ENCODE results near the gene MAP3K21. TPM values are rescaled to one million over a fixed set of nuclear protein-coding genes. Genes with fewer than 3 reads are reported as not detected.

The MAP3K21 gene
- total and polyA plus RNA-seq, 2 of the 4 experiments (the other 2 are of a cell fraction): 0.15 to 0.18 TPM

DNA sequence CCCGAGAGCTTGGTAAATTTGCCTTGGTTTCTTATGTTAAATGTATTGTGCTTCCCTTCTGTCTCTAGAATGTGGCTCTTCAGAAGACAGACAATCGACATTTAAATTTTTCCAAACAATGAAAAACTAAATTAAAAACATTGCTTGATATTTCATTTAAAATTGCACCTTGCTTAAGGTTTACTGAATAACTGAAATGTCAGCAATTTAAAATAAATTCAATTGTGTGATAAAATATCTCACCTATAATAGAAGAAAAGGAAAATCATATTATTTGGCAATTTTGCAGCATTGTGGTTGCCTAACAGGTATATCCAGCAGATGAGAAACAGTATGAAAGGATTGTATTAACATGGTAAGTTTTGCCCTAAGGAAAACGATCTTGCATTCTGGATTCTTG, 56.5 kb downstream of the MAP3K21 start:
- CTCF ChIA-PET: interaction anchor here (0.8 kb wide), 1 partner anchor 10 kb away, joined by 4 read pairs; no protein-coding TSS in a partner anchor

More for the DNA sequence above, 56.5 kb downstream of the MAP3K21 start:
- Histone ChIP-seq H3K56ac (ENCODE audit: extremely low read depth, insufficient read depth, low read length) (no peak overlapping the region), H4K20me1 (ENCODE audit: insufficient read depth, low read length) (no peaks in the 10 kb centered on the region), H3K4me2 (ENCODE audit: low read depth, low read length) (no peak overlapping the region), H3K36me3 (ENCODE audit: control insufficient read depth, insufficient read depth, low read length) (no peaks in the 10 kb centered on the region), H4K91ac (ENCODE audit: insufficient read depth, low read depth, low read length) (no peak overlapping the region), H3K79me1 (ENCODE audit: low read depth in 1 of 2, low read length in 2 of 2) (no peaks in the 10 kb centered on the region), H4K8ac (ENCODE audit: low read depth in 2 of 2, low read length in 2 of 2) (no peak overlapping the region), H3K9me3 (ENCODE audit: control insufficient read depth, insufficient read depth, low read length) (no peaks in the 10 kb centered on the region), H2AK9ac (replicated peaks; ENCODE audit: low read depth, low read length, poor library complexity) (no peak overlapping the region), H4K5ac (ENCODE audit: low read depth, low read length) (no peak overlapping the region), H3K18ac (ENCODE audit: low read depth, low read length) (no peak overlapping the region), H3K4me3 (ENCODE audit: insufficient read depth, low read depth, low read length) (no peak overlapping the region), H3K9me1 (ENCODE audit: insufficient read depth, low read length) (no peaks in the 10 kb centered on the region), H2BK20ac (ENCODE audit: low read depth, low read length) (no peak overlapping the region), H3K27me3 (ENCODE audit: control insufficient read depth, insufficient read depth, low read length) (no peaks in the 10 kb centered on the region), H3K9ac (ENCODE audit: low read depth, low read length) (no peak overlapping the region), H2AK5ac (ENCODE audit: low read depth, low read length) (no peak overlapping the region), H3K23ac (ENCODE audit: low read depth, low read length) (no peak overlapping the region), H3K4me1 (ENCODE audit: control insufficient read depth, insufficient read depth, low read length) (no peaks in the 10 kb centered on the region), H2BK120ac (ENCODE audit: low read depth, low read length) (no peak overlapping the region), H3K27ac (ENCODE audit: insufficient read depth, low read length) (no peak overlapping the region), H3K14ac (replicated peaks; ENCODE audit: low read depth, low read length) (no peak overlapping the region), H2BK5ac (ENCODE audit: low read depth, low read length, poor library complexity, severe bottlenecking) (no peak overlapping the region), H3K4ac (ENCODE audit: low read depth, low read length) (no peak overlapping the region), H2BK15ac (ENCODE audit: low read depth, low read length) (no peak overlapping the region), H2AFZ (replicated peaks; ENCODE audit: low read length, poor library complexity) (no peak overlapping the region)
- dilution Hi-C loops (cut with HindIII; ENCODE audit: low sequenced_read_pairs, unreplicated experiment) (no loop called here), intact Hi-C loops (cut with micrococcal nuclease) (no loop called here), in situ Hi-C loops (cut with MboI; ENCODE audit: low sequenced_read_pairs) (no loop called here)
- no TSS peak for BruUV-seq (replicated peaks)
- no peak for DNase-seq
- WGBS, 2 experiments (ENCODE audit: extremely low coverage in 2 of 2, insufficient read length in 1 of 2): no CpG with 5 or more reads among the region's 3 CpGs
- ATAC-seq (ENCODE audit: low read depth): no peak
- TF ChIP-seq MAFK (IDR thresholded peaks at IDR 0.05; ENCODE audit: low read depth, low read length) (peak; percentile 44; the same call in 1 of the 2 replicates), RCOR1 (IDR thresholded peaks at IDR 0.05; ENCODE audit: insufficient replicate concordance, low read length) (no peak), BHLHE40 (IDR thresholded peaks at IDR 0.05; ENCODE audit: low read depth, low read length) (no peak)
- POLR2A ChIA-PET (ENCODE audit: unreplicated experiment): no interaction called here
